K562 (cell line): ENCODE results near the gene HNRNPF. TPM values are rescaled to one million over a fixed set of nuclear protein-coding genes. Genes with fewer than 3 reads are reported as not detected.

Experiments
- ARHGAP35 ChIP-seq: fragments of 450-650 bp; IDR thresholded peaks from 2 replicates; pipeline ENCODE4 v1.6.1; 2018; ENCODE audit not compliant: partially characterized antibody
- ATF1 ChIP-seq, 2 experiments: fragments of 450-650 bp in 1 of 2; IDR thresholded peaks; 2 replicates each; pipeline ENCODE4 v1.6.1; 2016; ENCODE audit warnings: missing compliant biosample characterization in 1 of 2, missing genetic modification characterization in 1 of 2
- BMI1 ChIP-seq: fragments of 150-350 bp; IDR thresholded peaks from 2 replicates; pipeline ENCODE4 v1.6.1; 2014; ENCODE audit warnings: low read length
- CBX3 ChIP-seq, 2 experiments: IDR thresholded peaks; 1 replicate in 1 of 2; 2 replicates in 1 of 2; pipeline ENCODE4 v1.6.1; 2012; ENCODE audit warnings: inconsistent platforms in 2 of 2, low read length in 2 of 2, borderline replicate concordance in 1 of 2, control low read depth in 1 of 2
- ELF4 ChIP-seq: fragments of 450-650 bp; formaldehyde crosslinking; IDR thresholded peaks from 2 replicates; pipeline ENCODE4 v1.4.0; 2022; ENCODE audit warnings: missing genetic modification characterization
- FOXJ2 ChIP-seq: fragments of 200-800 bp; sonication (Bioruptor generic); IDR thresholded peaks from 2 replicates; pipeline ENCODE4 v1.6.1; 2016; ENCODE audit warnings: missing genetic modification characterization, missing compliant biosample characterization
- FOXJ3 ChIP-seq: sonication (generic); formaldehyde crosslinking; IDR thresholded peaks from 2 replicates; pipeline ENCODE4 v1.4.0; 2020; ENCODE audit warnings: mild to moderate bottlenecking, missing genetic modification reagents
- FOXK2 ChIP-seq, 2 experiments: fragments of 450-650 bp; IDR thresholded peaks in 1 of 2; conservative IDR thresholded peaks in 1 of 2; 2 replicates each; pipeline ENCODE4 v1.6.1; 2016; ENCODE audit warnings: low read depth in 2 of 2, mild to moderate bottlenecking in 1 of 2
- JUN ChIP-seq, 2 experiments: sonication (generic) in 1 of 2; formaldehyde crosslinking in 1 of 2; IDR thresholded peaks; 2 replicates each; pipeline versions ENCODE4 v1.6.1 to v1.8.0; 2012 to 2022; ENCODE audit warnings: borderline replicate concordance in 2 of 2, mild to moderate bottlenecking in 2 of 2, improper control_type of control experiment in 1 of 2, low read depth in 1 of 2, low read length in 1 of 2, missing genetic modification reagents in 1 of 2
- POLR2AphosphoS5 ChIP-seq: IDR thresholded peaks from 2 replicates; pipeline ENCODE4 v1.6.1; 2011; ENCODE audit warnings: mild to moderate bottlenecking, low read depth, low read length, moderate library complexity; ENCODE audit not compliant: control insufficient read depth, insufficient read depth
- PTBP1 ChIP-seq: fragments of 200-400 bp; formaldehyde crosslinking; IDR thresholded peaks from 2 replicates; pipeline ENCODE4 v1.6.1; 2017; ENCODE audit warnings: low read depth, low read length
- RFX1 ChIP-seq: fragments of 450-650 bp; IDR thresholded peaks from 2 replicates; pipeline ENCODE4 v1.6.1; 2016; ENCODE audit warnings: mild to moderate bottlenecking, moderate library complexity
- RFX7 ChIP-seq: fragments of 250-450 bp; sonication (Bioruptor Pico); IDR thresholded peaks from 2 replicates; pipeline ENCODE4 v1.5.1; 2021; ENCODE audit warnings: mild to moderate bottlenecking
- STAT6 ChIP-seq: sonication (generic); formaldehyde crosslinking; IDR thresholded peaks from 2 replicates; pipeline ENCODE4 v1.8.1; 2023; ENCODE audit warnings: mild to moderate bottlenecking, missing genetic modification reagents
- TRIM28 ChIP-seq: fragments of 450-650 bp; IDR thresholded peaks from 2 replicates; pipeline ENCODE4 v1.6.1; 2017
- ZNF830 ChIP-seq: fragments of 250-450 bp; sonication (Bioruptor Pico); IDR thresholded peaks from 2 replicates; pipeline ENCODE4 v1.5.0; 2021; ENCODE audit warnings: mild to moderate bottlenecking
- polyA plus RNA-seq, 8 experiments: library from polyadenylated mRNA; depleted of rRNA in 4 of 8; stranded (reverse) in 5 of 8; unstranded in 3 of 8; fragments of >200 nt; fragmentation: Nextera tagmentation in 2 of 8; fragmentation: Illumina TruSeq in 1 of 8; extraction: Ambion mirVana in 2 of 8; extraction: Trizol in 1 of 8; gene quantifications; 2 replicates each; pipeline versions ENCODE4 v1.2.1 to v1.2.3, GENCODE V29; 2011 to 2014; ENCODE audit warnings: inconsistent platforms in 1 of 8, missing spikeins in 1 of 8
- total RNA-seq, 7 experiments: library from RNA; depleted of rRNA in 6 of 7; stranded (reverse); fragments of >200 nt in 6 of 7; fragmentation: Illumina TruSeq in 2 of 7; extraction: Trizol in 2 of 7; gene quantifications; 2 replicates each; pipeline versions ENCODE4 v1.2.1 to v1.2.3, GENCODE V29; 2011 to 2021; ENCODE audit warnings: low replicate concordance in 1 of 7
- TF ChIP-seq, protein P1 (sequence below), 2 experiments: fragments of 200-800 bp in 1 of 2; sonication (Bioruptor generic) in 1 of 2; sonication (generic) in 1 of 2; formaldehyde crosslinking in 1 of 2; IDR thresholded peaks in 1 of 2; conservative IDR thresholded peaks in 1 of 2; 2 replicates each; pipeline versions ENCODE4 v1.5.0 to v1.6.1; 2016 to 2020; ENCODE audit warnings: missing compliant biosample characterization in 1 of 2, missing genetic modification characterization in 1 of 2, missing genetic modification reagents in 1 of 2
- TF ChIP-seq, protein P2 (sequence below): fragments of 250-450 bp; sonication (Bioruptor Pico); IDR thresholded peaks from 2 replicates; pipeline ENCODE4 v1.4.0; 2020
- TF ChIP-seq, protein P3 (sequence below): fragments of 450-650 bp; formaldehyde crosslinking; IDR thresholded peaks from 2 replicates; pipeline ENCODE4 v1.4.0; 2020; ENCODE audit warnings: mild to moderate bottlenecking, moderate library complexity

HNRNPF gene
- total and polyA plus RNA-seq, 9 of the 15 experiments (the other 6 are each of a cell fraction or from before 2014, with no cell fraction given) = 192 to 489 (median 416) TPM

DNA sequence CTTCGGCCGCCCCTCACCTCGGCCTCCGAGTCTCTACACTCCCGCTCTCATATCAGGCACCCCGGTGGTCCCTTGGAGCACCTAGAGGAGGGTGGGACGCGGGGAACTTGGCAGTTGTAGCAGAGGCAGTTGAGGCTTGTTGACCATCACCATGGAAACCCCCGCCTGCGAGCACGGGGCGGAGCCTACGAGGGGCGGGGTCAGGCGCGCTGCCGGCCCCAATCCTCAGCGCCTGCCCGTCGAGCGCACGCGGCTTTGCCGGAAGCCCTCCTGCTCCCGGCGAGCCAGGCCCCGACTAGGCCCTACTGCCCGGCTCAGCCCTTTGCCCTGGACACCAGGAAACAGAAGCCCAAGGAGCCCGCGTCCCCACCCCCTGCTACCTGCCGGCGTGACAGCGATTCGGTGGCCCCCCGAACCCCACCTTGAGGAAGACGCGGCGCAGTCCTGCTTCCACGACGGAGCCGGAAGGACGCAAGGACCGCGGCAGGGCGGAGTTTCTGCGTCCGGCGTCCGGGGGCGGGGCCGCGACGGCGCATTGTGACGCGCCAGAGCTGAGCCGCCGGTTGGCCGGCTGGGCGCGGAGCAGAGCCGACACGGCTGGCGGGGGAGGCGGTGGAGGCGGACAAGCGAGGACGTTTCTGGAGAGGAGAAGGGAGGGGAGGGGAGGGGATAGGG, at the start of gene HNRNPF (continued):
- peak; percentile 81; the same call in 1 of the 2 replicates for TF ChIP-seq STAT6 (CRISPR knock-in tag)
- TF ChIP-seq POLR2AphosphoS5 = peak; percentile 41; the same call in 1 of the 2 replicates
- TF ChIP-seq CBX3 (IDR thresholded peaks at IDR 0.05; ENCODE audit: borderline replicate concordance in 1 of 2, low read length in 2 of 2) = peak in 1 of 2 experiments; percentile 89; a peak in 2 of 3 replicates
- TF ChIP-seq ZNF830 (CRISPR knock-in tag) = 0 out of 2 replicates have a peak, but pooled peaks have one; percentile 33
- TF ChIP-seq, protein P1, sequence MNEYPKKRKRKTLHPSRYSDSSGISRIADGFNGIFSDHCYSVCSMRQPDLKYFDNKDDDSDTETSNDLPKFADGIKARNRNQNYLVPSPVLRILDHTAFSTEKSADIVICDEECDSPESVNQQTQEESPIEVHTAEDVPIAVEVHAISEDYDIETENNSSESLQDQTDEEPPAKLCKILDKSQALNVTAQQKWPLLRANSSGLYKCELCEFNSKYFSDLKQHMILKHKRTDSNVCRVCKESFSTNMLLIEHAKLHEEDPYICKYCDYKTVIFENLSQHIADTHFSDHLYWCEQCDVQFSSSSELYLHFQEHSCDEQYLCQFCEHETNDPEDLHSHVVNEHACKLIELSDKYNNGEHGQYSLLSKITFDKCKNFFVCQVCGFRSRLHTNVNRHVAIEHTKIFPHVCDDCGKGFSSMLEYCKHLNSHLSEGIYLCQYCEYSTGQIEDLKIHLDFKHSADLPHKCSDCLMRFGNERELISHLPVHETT (CRISPR knock-in tag; conservative IDR thresholded peaks at IDR 0.05 in 1 of 2, IDR thresholded peaks at IDR 0.05 in 1 of 2) = peak in 1 of 2 experiments; percentile 95; a peak in 2 of 4 replicates
- TF ChIP-seq ELF4 (CRISPR knock-in tag) = peak; percentile 93
- TF ChIP-seq FOXJ2 (tag) = peak; percentile 99
- no peak for TF ChIP-seq RFX7
- peak; percentile 91 for TF ChIP-seq FOXJ3
- 0 out of 2 replicates have a peak, but pooled peaks have one; percentile 15 for TF ChIP-seq TRIM28
- 0 out of 2 replicates have a peak, but pooled peaks have one; percentile 31 for TF ChIP-seq PTBP1
- no peak for TF ChIP-seq ARHGAP35
- TF ChIP-seq JUN (IDR thresholded peaks at IDR 0.05; ENCODE audit: borderline replicate concordance, low read depth, low read length) = peak; percentile 73; the same call in 1 of the 2 replicates
- TF ChIP-seq JUN (CRISPR knock-in tag; IDR thresholded peaks at IDR 0.05; ENCODE audit: borderline replicate concordance) = no peak
- TF ChIP-seq ATF1 (CRISPR knock-in tag; IDR thresholded peaks at IDR 0.05) = peak; percentile 73
- peak; percentile 97 for TF ChIP-seq ATF1 (tag; IDR thresholded peaks at IDR 0.05)
- no peak for TF ChIP-seq RFX1
- TF ChIP-seq FOXK2 (conservative IDR thresholded peaks at IDR 0.05 in 1 of 2, IDR thresholded peaks at IDR 0.05 in 1 of 2; ENCODE audit: low read depth in 2 of 2) = peak in 1 of 2 experiments; percentile 86; a peak in 3 of 4 replicates
- TF ChIP-seq, protein P2, sequence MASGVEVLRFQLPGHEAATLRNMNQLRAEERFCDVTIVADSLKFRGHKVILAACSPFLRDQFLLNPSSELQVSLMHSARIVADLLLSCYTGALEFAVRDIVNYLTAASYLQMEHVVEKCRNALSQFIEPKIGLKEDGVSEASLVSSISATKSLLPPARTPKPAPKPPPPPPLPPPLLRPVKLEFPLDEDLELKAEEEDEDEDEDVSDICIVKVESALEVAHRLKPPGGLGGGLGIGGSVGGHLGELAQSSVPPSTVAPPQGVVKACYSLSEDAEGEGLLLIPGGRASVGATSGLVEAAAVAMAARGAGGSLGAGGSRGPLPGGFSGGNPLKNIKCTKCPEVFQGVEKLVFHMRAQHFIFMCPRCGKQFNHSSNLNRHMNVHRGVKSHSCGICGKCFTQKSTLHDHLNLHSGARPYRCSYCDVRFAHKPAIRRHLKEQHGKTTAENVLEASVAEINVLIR = peak; percentile 84
- TF ChIP-seq BMI1 = peak; percentile 55; the same call in 1 of the 2 replicates
- TF ChIP-seq, protein P3, sequence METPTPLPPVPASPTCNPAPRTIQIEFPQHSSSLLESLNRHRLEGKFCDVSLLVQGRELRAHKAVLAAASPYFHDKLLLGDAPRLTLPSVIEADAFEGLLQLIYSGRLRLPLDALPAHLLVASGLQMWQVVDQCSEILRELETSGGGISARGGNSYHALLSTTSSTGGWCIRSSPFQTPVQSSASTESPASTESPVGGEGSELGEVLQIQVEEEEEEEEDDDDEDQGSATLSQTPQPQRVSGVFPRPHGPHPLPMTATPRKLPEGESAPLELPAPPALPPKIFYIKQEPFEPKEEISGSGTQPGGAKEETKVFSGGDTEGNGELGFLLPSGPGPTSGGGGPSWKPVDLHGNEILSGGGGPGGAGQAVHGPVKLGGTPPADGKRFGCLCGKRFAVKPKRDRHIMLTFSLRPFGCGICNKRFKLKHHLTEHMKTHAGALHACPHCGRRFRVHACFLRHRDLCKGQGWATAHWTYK (CRISPR knock-in tag) = peak; percentile 93
